T47D (cell line): ENCODE data around the gene VWA3B.
"Not testable (repeated sequence)": the region's sequence is repeated elsewhere in the genome, so short reads cannot be mapped to it uniquely, and the experiment has no call there.

ENCODE experiments used
- DNase-seq, 2 experiments: peaks; one replicate each; pipeline versions ENCODE4 v3.0.0 to v3.0.0-alpha.2; 2011 to 2012; ENCODE audit warnings: low read depth in 1 of 2, low spot score in 1 of 2
- JUND ChIP-seq: IDR thresholded peaks from 2 replicates; pipeline ENCODE4 v1.6.1; 2012; ENCODE audit warnings: low read depth
- in situ Hi-C: cut with HindIII; loops from 2 replicates; pipeline ENCODE4 v1.10.0; 2016; ENCODE audit warnings: low sequenced_read_pairs, low pct_unique_long_range_greater_than_20kb

VWA3B gene

DNA sequence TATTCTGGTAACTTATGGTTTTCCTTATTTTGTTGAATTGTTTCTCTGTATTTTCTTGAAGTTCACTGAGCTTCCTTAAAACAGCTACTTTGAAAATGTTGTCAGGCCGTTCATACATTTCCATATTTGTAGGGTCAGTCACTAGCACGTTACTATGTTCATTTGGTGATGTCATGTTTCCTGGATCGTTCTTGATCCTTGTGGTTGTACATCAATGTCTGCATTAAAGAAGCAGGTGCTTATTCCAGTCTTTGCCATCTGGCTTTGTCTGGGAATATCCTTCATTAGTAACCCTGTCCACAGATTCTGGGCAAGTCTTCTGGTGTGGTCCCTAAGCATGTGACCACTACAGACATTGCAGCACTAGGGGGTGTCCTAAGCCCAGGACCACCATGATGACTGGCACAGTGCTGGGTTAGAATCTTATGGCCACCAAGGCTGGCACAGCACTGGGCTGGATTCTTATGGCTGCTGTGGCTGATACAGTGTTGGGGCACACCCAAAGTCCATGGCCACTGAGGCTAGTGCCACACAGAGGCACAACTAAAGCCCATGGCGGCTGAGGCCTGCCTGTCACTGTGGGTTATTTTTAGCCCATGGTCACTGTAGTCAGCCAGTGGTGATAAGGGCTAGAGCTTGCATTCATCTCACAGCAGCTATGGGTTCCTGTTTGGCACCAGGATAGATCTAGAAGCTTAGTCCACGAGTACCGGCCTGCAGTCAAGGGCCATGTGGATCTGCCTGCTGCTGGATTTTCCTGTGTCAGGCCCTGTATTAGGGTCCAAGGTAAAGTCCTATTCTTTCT, 13.2 kb downstream of the VWA3B start:
- DNase-seq = no peak
- in situ Hi-C loops = no loop called here
- TF ChIP-seq JUND = no peak

DNA sequence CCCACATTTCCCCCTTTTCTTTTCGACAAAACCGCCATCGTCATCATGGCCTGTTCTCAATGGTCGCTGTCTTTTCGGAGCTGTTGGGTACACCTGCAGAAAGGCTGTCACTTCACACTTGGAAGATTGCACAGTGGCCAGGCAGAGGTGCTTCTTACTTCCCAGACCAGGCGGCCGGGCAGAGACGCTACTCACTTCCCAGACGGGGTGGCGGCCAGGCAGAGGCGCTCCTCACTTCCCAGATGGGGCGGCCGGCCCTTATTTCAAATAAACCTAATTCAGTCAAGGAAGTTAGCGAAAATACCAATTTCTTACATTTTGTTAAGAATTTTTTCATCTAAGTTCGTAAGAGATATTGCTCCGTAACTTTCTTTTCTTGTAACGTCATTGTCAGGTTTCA, 15.3 kb downstream of the VWA3B start:
- in situ Hi-C loops, DNase-seq: not testable (repeated sequence)

DNA sequence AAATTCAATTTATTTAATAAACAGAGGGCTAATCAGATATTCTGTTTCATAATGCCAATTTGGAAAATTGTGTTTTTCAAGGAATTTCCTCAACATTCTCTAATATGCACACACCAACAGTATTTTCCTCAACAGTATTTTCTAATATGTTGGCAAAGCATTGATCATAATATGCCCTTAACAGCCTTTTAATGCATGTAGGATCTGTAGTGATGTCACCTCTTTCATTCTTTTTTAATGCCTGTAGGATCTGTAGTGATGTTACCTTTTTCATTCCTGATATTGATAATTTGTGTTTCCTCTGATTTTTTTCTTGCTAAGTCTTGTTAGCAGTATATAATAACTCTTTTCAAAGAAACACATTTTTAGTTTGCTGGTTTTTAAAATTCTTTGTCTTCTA, 15.9 kb downstream of the VWA3B start:
- TF ChIP-seq JUND = no peak
- no peak for DNase-seq
- in situ Hi-C loops = no loop called here

DNA sequence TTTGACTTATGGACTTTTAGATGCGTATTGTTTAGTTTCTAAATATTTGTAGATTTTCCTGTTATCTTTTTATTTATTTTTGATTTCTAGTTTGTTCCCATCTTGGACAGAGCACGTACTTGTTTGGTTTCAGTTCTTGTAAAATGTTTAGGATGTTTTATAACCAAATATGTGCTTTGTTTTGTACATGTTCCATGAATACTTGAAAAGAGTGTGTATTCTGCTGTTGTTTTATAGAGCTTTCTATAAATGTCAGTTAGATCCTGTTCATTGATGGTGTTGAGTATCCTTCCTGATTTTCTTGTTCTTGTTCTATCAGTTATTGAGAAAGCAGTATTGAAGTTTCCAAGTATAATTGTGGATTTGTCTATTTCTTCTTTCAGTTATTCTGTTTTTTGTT, 21.1 kb downstream of the VWA3B start:
- in situ Hi-C loops = no loop called here
- no peak for TF ChIP-seq JUND
- no peak for DNase-seq

DNA sequence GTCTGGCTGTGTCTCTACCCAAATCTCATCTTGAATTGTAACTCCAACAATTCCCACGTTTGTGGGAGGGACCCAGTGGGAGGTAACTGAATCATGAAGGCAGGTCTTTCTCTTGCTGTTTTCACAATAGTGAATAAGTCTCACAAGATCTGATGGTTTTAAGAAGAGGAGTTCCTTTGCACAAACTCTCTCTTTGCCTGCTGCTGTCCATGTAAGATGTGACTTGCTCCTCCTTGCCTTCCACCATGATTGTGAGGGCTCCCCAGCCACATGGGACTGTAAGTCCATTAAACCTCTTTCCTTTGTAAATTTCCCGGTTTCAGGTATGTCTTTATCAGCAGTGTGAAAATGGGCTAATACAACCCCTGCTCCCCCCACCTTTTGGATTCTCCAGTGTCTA, 23.8 kb downstream of the VWA3B start:
- no peak for DNase-seq
- in situ Hi-C loops = no loop called here
- no peak for TF ChIP-seq JUND

DNA sequence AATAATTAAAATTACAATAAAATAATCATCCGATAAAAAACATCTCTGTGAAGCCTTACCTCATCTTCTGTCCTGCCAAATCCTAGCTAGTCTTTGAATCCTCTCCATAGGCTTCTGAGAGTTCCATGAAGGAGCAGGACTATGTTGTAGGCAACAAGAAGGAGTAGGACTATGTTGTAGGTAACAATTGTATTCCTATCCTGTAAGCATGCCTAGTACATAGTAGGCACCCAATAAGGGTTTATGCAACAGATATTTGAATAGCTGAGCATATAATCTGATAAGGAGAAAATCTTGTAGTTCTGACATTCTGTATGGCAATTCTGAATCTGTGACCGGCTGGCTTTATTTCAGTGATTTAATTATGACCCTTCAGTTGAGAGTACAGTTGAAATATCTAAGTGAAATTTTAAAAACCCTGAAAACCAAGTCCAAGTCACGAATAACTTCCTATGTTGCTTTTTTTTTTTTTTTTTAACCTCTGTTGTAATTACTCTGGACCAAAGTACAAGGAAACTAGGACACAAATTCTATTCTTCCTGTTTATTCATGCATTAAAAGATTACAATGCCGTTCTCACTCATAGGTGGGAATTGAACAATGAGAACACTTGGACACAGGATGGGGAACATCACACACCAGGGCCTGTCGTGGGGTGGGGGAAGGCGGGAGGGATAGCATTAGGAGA, 27.8 kb downstream of the VWA3B start:
- in situ Hi-C loops = no loop called here
- DNase-seq = no peak
- TF ChIP-seq JUND = no peak

DNA sequence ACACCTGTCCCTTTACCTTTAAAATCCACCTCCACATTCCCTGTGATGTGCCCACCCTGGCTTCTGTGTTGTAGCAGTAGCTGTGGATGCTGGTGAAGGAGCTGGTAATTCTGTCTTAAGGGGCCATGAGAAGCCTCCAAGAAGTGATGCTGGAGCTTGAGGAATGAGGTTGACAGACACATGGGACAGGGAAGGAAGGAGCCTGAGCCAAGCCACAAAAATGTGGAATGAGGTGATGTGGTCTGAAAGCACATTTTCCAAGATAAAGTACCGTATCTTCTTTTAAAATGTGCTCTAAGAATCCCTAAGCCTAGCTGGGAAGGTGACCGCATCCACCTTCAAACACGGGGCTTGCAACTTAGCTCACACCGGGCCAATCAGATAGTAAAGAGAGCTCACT, 31.2 kb downstream of the VWA3B start:
- in situ Hi-C loops = no loop called here
- no peak for TF ChIP-seq JUND
- no peak for DNase-seq

DNA sequence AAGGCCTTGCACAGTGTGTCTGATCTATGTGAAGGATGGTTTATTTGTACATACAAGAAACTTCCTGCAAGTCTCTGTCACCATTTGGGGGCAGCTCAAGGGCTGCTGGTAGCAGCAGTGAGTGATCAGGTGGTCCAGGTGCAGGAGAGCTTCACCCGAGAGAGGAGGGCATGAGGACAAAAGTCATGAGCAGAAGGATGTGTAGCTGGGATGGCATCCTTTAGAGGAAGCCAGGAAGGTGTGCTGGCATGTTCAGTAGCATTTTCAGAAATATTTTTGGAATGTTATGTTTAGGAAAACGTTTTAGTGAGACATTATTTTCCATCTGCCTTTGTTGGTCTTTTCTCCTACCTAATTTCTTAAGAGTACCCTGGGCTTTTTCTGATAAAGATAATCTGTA, 31.9 kb downstream of the VWA3B start:
- in situ Hi-C loops = no loop called here
- no peak for TF ChIP-seq JUND
- DNase-seq = no peak

DNA sequence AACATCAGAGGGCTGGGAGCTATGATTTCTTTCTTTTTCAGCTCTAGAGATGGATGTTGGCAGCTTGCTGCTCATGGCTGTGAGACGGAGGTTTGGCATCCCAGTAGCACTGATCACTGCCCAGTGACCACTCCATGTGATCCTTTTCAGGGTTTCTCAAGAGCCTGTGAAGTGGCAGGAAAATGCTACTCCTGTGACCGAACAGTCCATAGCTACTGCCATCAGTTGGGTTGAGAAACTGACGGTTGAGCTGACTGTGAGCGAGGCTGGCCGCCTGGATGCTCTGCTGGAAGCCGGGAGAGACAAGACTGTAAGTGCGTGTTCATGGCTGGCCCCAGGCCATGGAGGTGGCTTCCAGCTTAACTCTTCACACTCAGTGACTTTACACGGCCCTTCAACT, 34.2 kb downstream of the VWA3B start:
- no peak for DNase-seq
- TF ChIP-seq JUND = no peak
- in situ Hi-C loops = no loop called here

DNA sequence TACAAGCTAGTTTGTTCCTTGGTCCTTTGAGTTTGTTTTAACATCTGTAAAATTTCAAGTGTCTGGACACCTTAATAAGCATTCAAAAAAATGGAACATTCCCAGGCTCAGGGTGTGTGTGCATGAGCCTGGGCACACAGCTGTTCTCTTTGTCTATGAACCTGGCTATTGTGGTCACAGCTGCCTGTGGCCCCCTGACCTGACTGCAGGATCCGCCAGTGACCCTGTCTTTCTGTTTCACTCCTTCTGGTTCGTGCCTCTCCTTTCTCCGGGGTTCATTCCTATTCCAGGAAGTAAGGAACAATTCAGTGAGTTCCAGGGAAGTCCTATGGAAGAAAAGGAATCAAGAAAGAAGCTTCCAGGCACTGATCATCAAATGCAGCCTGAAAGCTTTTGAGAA, 35.6 kb downstream of the VWA3B start:
- in situ Hi-C loops = no loop called here
- TF ChIP-seq JUND = no peak
- DNase-seq = no peak

DNA sequence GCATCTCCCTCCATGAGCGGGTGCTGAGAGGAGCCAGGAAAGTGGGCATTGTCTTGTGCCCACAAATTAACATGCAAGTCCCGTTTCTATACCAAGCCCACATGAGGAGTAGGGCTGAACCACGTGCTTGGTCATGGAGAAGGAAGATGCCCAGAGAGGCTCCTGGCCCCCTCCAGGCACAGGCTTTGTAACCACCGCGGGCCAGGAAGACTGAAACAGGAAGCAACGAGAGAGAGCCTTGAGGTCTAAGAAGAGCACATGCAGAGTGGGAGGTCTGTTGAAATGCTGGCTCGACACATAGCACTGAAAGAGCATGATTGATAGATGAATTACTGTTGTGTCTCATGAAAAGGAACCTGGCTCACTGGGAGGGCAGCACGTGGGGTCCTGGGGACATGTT, 36.3 kb downstream of the VWA3B start:
- in situ Hi-C loops = no loop called here
- TF ChIP-seq JUND = no peak
- no peak for DNase-seq

DNA sequence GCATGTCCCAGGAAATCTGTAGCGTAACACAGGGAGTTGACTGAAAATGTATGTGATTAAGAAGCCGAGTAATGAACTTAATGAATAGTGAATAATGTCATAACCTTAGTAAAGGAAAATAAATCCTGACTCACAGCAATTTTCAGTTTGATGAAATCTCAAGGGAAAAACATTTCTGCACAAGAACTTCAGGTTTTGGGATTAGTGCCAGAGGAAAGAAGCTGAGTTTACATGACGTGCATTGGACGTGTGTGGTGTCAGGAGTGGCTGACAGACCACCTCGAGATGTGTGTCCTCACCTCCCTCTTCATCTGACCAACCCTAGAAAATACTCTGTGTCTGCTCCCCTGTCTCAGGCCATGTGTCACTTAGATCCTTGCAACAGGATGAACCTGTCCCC, 39.1 kb downstream of the VWA3B start:
- TF ChIP-seq JUND = no peak
- in situ Hi-C loops = no loop called here
- no peak for DNase-seq

DNA sequence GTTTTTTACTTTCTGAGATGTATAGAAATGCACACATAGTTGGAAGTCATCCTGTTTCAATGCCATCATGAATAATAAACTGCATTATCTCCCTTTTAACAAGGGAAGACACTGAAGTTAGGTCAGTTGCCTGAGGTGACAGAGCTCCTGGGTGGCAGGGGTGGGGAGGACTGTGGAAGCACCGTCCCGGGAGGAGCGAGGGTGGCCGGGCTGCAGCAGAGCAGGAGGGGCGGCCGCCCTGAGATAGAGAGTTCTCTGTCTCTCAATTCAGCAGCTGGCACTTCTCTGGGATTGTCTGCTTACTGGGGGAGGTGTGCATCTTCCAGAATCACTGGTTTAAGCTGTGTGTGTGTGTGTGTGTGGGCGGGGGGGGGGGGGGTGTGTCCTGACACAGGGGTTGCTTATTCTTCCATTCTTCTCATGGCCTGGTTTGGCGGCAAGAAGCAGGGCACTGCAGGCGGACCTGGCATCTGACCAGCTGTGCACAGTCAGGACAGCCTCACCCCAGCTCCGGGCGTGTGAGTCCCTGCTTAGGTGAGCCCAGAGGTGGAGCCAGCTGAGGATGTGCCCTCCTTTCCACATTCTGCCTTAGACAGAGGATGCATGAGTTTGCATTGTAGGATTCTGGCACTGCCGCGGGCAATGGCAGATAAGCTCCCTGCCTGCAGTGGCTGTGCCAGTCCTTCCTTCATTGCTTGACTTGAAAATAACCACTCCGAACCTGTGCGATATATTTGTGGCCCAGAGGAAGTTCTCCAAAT, 40.4 kb downstream of the VWA3B start:
- DNase-seq = no peak
- TF ChIP-seq JUND = no peak
- in situ Hi-C loops = no loop called here
